GM19397 (cell line): ENCODE results near the gene BDH1.
A peak's percentile ranks its signal among the peaks of the same experiment; 100 is the strongest.
"Not testable (repeated sequence)": the region's sequence is repeated elsewhere in the genome, so short reads cannot be mapped to it uniquely, and the experiment has no call there.

Experiments used
- ATAC-seq: cut with Tn5 transposase; IDR thresholded peaks from one replicate; pipeline ENCODE4 v1.9.1; 2021; ENCODE audit warnings: mild to moderate bottlenecking, moderate library complexity; ENCODE audit not compliant: unreplicated experiment

BDH1 gene, protein sequence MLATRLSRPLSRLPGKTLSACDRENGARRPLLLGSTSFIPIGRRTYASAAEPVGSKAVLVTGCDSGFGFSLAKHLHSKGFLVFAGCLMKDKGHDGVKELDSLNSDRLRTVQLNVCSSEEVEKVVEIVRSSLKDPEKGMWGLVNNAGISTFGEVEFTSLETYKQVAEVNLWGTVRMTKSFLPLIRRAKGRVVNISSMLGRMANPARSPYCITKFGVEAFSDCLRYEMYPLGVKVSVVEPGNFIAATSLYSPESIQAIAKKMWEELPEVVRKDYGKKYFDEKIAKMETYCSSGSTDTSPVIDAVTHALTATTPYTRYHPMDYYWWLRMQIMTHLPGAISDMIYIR

DNA sequence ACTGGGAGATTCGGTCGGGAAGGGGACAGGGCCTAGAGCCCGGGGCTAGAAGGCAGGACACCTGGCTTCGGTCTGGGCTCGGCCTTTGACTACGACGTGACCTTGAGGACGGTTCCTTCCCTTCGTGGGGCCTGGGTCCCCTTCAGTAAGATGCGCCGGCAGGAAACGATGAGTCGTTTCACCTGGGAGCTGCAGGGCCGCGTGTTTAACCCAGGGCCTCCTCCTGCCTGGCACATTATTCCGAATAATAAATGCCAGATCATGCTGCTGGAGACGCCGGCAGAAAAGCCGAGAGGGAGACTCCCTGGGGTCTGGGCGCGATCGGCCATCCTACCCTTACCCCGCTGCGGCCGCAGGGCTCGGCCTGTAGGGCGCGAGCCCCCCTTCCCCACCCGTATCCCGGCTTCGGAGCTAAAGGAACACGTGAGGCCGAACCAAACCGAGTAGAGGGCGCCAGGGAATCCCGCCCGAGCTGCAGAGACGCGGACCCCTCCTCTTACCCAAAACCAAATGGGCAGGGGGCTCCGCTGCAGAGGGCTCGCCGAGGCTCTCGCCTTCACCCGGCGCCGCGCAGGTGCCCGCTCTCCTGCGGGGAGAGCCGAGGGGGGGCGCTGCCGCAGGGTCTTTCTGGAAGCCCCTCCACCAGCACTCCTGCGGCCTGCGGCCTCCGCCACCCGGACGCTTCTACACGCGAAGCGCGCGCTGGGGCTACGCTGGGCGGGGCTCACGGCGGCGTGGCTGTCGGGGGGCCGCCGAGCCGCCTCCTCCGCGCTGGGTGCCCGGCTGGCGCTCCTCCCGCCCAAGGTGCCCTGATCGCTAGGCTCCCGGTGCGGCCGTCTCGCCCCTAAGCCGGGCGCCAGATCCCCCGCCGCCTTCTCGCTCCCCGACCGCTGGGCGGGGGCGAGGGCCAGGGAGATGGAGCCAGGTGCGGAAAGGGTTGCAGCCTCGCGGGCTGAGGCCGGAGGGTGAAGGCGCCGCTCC, at the start of gene BDH1:
Gene BDH1, minus strand, starts transcription at position 688 of the 981 bp plus-strand sequence. CDS start 9,525 bp downstream, outside the sequence.
- ATAC-seq = peak; percentile 37

- no peak for ATAC-seq
Measured at GRCh38 chr3:197603317-197603933, 47.7 kb upstream of the BDH1 start.

GRCh38 chr3:197602351-197602750, 46.6 kb upstream of the BDH1 start:
- not testable (repeated sequence) for ATAC-seq

GRCh38 chr3:197601566-197601840, 45.7 kb upstream of the BDH1 start:
- ATAC-seq = not testable (repeated sequence)

- no peak for ATAC-seq
Measured at GRCh38 chr3:197600796-197601565, 45.2 kb upstream of the BDH1 start.

DNA sequence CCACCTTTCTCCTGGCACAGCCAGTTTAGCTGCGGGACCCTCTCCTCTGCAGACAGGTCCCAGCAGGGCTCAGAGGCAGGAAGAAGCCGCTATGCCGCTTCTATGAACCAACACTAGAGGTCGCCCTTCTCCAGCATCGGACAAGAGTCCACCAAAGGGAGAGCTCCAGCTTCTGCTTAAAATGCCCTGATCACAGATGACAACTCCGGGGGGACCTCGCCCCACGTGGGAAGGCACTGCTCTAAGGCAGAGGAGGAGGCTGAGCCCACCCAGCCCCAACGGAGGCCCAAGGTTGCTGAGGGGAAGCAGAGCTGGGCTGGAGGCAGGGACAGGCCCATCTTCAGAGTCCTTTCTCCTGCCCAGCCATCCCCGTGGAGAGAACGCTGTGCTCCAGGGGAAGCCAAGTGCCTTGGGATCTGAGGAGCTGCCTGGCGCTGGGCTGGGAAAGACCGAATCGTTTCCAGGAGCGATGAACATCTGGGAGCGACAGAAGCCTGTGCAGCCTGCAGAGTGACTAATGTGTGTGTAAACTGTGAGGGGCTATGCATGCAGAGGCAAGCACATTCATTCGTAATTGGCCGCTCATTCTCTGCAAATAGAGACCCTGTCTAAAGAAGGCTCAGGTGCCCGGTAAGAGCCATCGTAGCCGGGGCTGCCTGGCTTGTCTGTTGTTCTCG, 43.5 kb upstream of the BDH1 start:
- ATAC-seq = no peak

DNA sequence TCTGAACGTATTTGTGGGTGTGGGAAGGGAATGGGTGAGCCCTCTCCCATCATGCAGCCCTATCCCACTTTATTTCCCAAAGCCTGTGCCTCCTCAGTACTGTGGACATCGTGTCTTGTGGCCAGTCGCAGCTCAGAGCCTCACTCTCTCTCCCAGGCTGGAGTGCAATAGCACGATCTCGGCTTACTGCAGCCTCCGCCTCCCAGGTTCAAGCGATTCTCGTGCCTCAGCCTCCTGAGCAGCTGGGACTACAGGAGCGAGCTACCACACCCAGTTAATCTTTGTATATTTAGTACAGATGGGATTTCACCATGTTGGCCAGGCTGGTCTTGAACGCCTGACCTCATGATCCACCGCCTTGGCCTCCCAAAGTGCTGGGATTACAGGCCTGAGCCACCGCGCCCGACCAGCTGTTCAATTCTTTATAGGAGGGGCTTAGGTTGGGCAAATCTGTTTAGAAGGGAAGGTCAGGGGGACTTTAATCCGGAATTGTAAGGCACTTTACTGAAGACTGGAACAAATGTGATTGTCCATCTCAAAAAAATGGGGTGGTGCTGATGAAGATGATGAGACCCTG, 42.7 kb upstream of the BDH1 start:
- ATAC-seq = no peak

DNA sequence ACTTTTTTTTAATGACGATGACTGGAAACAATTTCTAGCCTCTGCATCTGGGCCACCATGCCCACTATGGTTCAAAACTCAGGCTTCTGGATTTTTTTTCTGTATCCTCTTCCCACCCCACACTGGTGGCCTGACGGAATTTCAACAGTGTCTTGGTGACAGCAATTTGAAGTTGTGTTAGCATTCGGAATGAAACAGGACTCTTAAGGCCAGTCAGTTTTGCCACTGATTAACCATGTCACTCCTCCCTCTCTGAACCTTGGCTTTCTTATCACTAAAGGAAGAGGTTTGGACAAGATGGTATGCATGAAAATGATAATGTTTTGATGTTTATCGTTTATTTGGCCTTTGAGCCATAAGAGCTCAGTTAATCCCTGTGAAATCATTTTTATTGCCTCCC, 41.6 kb upstream of the BDH1 start:
- no peak for ATAC-seq

DNA sequence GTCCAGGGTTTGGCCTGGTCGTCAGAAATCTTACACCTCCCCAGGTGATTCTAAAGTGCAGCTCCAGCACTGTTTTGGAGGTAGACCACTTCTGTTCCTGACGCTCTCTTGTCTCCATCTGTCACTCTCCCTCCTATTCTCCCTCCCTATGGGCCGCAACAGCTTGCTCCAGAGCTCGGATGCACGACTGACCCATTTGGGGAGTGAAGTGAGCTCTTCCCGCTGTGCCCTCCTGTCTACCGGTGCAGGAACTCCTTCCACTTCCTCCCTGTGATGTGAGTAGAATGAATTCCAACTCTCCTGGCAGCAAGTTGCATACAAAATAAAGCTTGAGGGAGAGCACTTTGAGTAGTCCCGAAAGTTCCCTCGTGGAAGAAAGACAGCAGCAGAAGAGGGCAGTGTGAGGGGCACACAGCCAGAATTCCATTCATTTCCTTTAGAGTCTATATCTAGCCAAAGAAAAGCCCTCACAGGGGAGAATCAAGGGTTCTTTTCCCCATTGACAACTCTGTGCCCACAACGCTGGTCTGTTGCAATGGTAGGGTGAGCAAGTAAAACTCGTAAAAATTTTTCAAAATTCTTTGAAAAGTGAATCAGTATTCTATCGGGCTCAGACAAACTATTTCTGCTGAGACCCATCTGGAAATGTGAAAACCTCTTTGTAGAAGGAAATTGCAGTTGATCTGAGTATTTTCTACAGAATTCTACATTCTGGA, 39.9 kb upstream of the BDH1 start:
- ATAC-seq = no peak

DNA sequence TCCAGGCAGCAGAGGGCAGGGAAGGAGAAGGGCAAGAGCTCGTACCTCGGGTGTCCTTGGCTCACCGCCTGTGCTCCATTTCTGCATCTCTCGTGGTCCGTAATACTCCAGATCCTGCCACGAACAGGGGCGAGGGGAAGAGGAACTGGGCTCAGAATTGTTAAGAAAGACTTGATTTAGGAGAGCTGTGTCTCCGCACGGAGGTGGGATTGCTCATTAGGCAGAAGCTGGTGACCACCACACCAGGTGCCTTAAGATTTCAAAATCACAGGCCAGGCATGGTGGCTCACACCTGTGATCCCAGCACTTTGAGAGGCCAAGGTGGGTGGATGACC, 37.2 kb upstream of the BDH1 start:
- ATAC-seq = no peak

DNA sequence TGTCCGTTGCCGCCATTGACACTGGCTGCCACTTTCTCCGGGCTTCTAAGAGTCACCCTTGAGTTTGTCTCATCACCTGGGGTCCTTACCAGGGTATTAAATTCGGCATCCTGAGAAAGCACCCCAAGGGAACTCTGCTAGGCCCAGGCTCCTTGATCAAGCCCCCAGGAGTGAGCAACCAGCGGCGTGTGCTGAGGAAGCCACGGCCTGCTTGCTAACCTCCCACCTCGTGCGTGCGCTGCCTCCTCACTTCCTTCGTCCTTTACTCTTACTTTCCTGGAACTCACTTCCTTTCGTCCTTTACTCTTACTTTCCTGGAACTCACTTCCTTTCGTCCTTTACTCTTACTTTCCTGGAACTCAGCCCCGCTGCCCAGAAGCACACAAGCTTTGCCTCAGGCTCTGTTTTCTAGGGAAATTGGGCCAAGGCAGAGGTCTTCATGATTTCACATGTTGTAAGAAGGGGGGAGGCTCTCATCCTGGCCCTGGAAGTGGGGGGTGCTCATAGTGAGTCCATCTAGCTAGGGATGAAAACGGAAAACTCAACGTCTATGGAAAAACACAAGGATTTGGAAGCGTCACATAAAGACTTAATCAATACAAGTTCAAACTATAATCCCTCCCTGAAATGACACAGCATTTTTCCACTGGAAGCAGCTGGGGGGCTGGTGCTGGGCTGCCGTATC, 36.7 kb upstream of the BDH1 start:
- ATAC-seq = no peak

DNA sequence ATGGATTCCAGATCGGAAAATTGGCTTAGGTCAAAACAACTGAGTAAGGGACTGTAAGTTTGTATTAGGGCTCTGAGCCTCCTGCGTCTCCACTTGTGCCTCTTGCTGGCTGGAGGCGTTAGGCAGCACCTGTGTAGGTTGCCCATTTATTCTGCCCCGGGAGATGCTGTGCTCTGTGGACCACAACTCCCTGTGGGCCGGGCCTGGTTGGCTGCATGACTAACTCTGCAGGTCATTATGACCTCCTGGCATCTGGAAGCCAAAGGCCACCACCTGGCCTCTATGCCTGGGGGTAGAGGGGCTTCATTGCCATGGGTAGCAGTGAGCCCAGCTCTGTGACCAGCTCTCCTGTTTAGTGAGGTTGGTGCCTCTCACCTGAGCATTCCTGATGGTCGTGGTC, 36.0 kb upstream of the BDH1 start:
- no peak for ATAC-seq

DNA sequence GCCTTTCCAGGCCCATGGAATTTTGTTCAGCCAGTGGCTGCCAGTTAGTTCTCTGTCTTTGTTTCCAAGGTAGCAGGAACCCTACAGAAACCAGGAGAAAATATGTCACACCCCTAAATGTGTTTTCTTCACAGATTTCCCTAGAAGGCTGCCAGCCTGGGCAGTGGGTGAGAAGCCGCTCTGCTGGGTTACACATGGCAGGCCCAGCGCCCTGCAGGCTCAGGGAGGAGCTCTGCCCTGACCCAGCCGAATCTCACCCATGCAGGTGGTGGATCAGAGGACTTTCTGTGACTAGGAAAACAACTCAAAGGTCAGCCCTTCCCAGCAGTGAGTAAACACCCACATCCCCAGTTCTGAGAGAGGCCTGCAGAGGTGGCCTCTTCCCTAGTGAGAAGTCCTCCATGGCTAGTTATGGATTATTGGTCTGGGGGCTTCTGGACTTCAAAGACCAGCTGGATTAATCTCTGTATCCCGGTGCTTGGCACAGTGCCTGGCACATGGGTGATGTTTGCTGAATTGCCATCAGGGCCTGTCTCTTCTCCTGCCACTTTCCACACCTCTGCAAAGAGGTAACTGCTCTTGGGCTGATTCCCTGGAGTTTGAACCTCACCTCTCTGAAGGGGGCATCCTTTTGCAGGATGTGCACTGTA, 34.7 kb upstream of the BDH1 start:
- no peak for ATAC-seq

- ATAC-seq = no peak
Measured at GRCh38 chr3:197589545-197589944, 33.8 kb upstream of the BDH1 start.

DNA sequence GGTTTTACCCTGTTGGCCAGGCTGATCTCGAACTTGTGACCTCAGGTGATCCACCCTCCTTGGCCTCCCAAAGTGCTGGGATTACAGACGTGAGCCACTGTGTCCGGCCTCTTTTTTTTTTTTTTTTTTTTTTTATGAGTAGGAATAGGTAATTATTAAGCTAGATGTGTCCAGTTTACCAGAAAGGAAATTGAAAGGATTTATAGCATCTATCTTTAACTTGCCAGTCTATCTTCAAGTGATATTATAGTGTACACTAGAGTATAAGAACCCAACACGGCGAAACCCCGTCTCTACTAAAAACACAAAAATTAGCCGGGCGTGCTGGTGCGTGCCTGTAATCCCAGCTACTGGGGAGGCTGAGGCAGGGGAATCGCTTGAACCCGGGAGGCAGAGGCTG, 31.0 kb upstream of the BDH1 start:
- not testable (repeated sequence) for ATAC-seq

DNA sequence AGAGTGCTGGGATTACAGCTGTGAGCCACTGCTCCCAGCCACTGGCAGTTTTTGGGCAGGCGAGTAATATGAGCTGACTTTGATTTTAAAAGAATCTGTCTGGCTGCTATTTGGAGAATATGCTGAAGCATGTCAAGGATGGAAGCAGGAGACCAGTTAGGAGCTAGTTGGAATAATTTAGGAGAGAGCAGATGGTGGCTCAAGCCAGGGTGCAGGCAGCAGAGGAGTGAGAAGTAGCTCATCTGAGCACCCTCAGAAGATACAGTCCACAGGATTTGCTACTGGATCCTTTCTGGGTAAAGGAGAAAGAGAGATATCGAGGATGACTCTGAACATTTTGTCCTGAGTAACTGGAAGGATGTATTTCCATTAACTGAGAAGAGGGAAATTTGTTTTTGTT, 30.4 kb upstream of the BDH1 start:
- ATAC-seq = no peak

GRCh38 chr3:197584733-197585132, 29.0 kb upstream of the BDH1 start:
- no peak for ATAC-seq

- ATAC-seq = no peak
Measured at GRCh38 chr3:197583371-197583770, 27.6 kb upstream of the BDH1 start.
